HEK293 (cell line): ENCODE results near the gene INPP5D.

Experiments used
- GLIS1 ChIP-seq: fragments of 450-650 bp; formaldehyde crosslinking; IDR thresholded peaks from 2 replicates; pipeline ENCODE4 v1.5.1; 2016; ENCODE audit warnings: missing biosample characterization, missing genetic modification characterization
- OSR2 ChIP-seq: fragments of 450-650 bp; formaldehyde crosslinking; IDR thresholded peaks from 2 replicates; pipeline ENCODE4 v1.5.1; 2016; ENCODE audit warnings: missing biosample characterization, missing genetic modification characterization
- ZNF169 ChIP-seq: fragments of 450-650 bp; formaldehyde crosslinking; IDR thresholded peaks from 2 replicates; pipeline ENCODE4 v1.5.1; 2016; ENCODE audit warnings: missing biosample characterization, missing genetic modification characterization
- ZNF24 ChIP-seq: fragments of 450-650 bp; formaldehyde crosslinking; IDR thresholded peaks from 2 replicates; pipeline ENCODE4 v1.5.1; 2016; ENCODE audit warnings: missing biosample characterization, missing genetic modification characterization
- ZNF416 ChIP-seq: fragments of 450-650 bp; formaldehyde crosslinking; IDR thresholded peaks from 2 replicates; pipeline ENCODE4 v1.5.1; 2016; ENCODE audit warnings: missing biosample characterization, missing genetic modification characterization
- ZNF704 ChIP-seq: fragments of 450-650 bp; formaldehyde crosslinking; IDR thresholded peaks from 2 replicates; pipeline ENCODE4 v1.5.1; 2016; ENCODE audit warnings: missing biosample characterization, missing genetic modification characterization
- TF ChIP-seq, protein P1 (sequence below): fragments of 450-650 bp; formaldehyde crosslinking; IDR thresholded peaks from 2 replicates; pipeline ENCODE4 v1.5.1; 2016; ENCODE audit warnings: missing biosample characterization, missing genetic modification characterization
- TF ChIP-seq, protein P2 (sequence below): fragments of 450-650 bp; formaldehyde crosslinking; IDR thresholded peaks from 2 replicates; pipeline ENCODE4 v1.5.1; 2016; ENCODE audit warnings: missing biosample characterization, missing genetic modification characterization

DNA sequence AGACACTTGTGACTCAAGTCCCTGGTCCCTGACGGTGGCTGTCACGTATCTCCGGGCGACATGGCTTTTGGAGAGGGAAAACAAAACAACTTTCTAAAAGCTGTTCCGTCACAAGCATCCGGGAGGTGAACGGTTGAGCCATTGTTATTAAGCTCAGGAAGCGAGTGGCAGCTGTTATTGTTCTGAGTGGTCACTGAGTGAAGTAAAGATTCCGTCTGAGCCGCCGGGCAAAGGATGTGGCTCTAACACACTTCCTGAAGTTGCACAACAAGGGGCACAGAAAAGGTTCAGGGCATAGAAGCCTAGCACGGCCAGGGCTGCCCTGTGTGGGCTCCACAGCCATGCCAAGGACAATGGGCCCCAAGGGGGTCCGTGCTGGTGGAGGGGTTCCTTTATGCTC lies 24.3 kb downstream of the INPP5D start:
- TF ChIP-seq ZNF704 (tag by site-specific recombination) (no peak), ZNF169 (tag by site-specific recombination) (no peak), OSR2 (tag by site-specific recombination) (no peak), ZNF416 (no peak), ZNF24 (tag by site-specific recombination) (no peak), GLIS1 (tag by site-specific recombination) (no peak)
- TF ChIP-seq, protein P1, sequence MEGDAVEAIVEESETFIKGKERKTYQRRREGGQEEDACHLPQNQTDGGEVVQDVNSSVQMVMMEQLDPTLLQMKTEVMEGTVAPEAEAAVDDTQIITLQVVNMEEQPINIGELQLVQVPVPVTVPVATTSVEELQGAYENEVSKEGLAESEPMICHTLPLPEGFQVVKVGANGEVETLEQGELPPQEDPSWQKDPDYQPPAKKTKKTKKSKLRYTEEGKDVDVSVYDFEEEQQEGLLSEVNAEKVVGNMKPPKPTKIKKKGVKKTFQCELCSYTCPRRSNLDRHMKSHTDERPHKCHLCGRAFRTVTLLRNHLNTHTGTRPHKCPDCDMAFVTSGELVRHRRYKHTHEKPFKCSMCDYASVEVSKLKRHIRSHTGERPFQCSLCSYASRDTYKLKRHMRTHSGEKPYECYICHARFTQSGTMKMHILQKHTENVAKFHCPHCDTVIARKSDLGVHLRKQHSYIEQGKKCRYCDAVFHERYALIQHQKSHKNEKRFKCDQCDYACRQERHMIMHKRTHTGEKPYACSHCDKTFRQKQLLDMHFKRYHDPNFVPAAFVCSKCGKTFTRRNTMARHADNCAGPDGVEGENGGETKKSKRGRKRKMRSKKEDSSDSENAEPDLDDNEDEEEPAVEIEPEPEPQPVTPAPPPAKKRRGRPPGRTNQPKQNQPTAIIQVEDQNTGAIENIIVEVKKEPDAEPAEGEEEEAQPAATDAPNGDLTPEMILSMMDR, result no peak
- TF ChIP-seq, protein P2, sequence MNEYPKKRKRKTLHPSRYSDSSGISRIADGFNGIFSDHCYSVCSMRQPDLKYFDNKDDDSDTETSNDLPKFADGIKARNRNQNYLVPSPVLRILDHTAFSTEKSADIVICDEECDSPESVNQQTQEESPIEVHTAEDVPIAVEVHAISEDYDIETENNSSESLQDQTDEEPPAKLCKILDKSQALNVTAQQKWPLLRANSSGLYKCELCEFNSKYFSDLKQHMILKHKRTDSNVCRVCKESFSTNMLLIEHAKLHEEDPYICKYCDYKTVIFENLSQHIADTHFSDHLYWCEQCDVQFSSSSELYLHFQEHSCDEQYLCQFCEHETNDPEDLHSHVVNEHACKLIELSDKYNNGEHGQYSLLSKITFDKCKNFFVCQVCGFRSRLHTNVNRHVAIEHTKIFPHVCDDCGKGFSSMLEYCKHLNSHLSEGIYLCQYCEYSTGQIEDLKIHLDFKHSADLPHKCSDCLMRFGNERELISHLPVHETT (tag by site-specific recombination), result no peak
